GDM1 (cell line): ENCODE measurements around the gene ANKRD53.

ENCODE experiments used
- DNase-seq: peaks from one replicate; lab custom pipeline; 2025; lab: John Stamatoyannopoulos, UW

ANKRD53 gene

GRCh38 chr2:70978341-70979179 is at the start of gene ANKRD53:
ANKRD53 (plus strand) TSS chr2:70978630; CDS start chr2:70978646, 16 bp downstream.
- DNase-seq, result no peak

DNA sequence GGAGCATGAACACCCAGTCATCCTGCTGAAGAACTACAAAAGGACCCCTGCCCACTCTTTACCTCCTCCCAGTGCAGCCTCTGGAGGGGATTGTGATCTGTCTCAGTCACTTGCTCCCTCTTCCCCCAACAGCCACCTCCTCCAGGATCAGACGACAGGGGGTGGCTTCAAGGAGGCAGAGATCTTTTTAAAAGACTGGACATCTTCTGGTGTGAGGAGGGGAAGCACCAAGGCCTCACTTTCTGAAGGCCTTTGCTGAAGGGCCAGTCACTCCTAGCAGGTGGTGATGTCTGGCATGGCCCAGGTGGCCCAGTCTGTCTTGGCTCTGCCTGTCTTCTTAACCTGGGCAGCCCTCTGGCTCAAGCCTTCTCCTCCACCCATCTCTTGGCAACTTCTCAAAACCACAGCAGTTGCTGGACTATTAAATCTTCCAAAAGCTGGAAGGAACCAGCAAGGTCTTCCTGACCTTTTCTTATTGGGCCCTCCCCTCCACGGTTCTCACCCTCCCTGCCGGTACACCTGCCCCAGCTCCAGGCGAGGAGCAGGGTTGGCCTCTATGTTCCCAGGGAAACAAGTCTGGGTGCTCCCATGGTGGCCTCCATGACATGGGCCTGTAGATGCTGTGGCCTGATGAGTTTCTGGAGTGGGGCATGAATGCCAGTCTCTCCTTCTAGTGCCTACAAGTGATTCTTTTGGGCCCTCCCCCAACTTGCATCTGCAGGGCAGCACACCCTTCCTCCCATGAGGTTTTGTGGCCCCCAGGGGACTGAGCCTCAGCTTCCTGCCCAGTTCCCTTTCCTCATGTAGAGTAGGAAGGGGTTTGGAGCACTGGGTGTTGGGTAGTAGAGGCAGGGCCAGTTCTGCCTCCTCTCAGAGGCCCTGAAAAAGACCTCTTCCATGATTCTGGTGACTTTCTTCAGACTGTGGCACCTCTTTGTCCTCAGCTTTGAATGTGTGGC is 47.8 kb upstream of the ANKRD53 start:
- no peak for DNase-seq

- no peak for DNase-seq
Observed at GRCh38 chr2:70931376-70932000, 46.9 kb upstream of the ANKRD53 start.

GRCh38 chr2:70932631-70933230 is 45.7 kb upstream of the ANKRD53 start:
- DNase-seq, result no peak

DNA sequence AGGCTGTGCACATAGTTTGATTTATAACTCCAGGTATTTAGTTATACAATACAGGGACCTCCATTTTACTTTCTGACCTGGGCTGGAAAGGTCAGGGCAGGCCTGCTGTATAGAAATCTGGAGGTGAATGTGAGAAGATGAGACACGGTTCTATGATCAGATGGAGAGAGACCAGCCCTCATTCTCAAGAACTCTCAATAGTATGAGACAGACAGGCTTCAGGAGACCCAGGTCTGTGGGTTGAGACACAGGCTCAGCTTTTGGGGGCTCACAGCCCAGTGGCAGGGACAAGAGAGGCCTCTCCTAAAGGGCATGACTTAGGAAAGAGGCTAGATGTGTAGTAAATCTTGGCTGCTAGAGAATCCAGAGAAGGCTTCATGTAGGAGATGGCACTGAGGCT is 43.4 kb upstream of the ANKRD53 start:
- no peak for DNase-seq

DNA sequence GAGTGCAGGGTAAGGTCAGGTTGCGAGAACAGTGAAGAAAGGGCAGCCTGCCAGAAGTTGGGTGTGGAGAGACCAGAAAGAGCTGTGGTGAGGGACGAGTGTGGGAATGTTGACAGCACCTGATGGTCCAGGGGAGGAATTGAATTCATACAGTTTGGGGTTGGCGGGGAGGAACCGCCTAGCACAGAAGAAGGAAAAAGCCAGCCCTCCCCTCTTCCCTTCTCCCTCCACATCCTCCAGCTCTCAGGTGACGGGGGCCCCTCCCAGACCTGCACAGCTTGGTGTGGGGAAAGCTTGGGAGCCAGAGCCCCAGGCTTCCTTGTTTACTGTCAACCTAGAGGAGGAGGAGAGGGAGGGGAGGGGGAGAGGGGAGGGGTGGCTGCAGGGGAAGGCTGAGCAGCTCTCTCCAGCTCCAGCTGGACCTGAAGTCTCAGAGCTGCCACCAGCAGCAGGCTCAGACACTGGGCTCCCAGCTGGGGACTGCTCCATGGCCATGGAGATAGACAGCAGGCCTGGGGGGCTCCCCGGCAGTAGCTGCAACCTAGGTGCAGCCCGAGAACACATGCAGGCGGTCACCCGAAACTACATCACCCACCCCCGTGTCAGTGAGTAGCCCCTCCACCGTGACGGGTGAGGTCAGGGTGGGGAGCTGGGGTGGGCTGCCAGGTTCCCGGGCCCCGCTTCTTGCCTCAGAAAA is 42.8 kb upstream of the ANKRD53 start, which contains the start of gene ATP6V1B1:
ATP6V1B1 (plus strand) TSS at position 433 of the 697 bp plus-strand sequence; CDS start at position 488, 55 bp downstream.
- DNase-seq, result no peak

DNA sequence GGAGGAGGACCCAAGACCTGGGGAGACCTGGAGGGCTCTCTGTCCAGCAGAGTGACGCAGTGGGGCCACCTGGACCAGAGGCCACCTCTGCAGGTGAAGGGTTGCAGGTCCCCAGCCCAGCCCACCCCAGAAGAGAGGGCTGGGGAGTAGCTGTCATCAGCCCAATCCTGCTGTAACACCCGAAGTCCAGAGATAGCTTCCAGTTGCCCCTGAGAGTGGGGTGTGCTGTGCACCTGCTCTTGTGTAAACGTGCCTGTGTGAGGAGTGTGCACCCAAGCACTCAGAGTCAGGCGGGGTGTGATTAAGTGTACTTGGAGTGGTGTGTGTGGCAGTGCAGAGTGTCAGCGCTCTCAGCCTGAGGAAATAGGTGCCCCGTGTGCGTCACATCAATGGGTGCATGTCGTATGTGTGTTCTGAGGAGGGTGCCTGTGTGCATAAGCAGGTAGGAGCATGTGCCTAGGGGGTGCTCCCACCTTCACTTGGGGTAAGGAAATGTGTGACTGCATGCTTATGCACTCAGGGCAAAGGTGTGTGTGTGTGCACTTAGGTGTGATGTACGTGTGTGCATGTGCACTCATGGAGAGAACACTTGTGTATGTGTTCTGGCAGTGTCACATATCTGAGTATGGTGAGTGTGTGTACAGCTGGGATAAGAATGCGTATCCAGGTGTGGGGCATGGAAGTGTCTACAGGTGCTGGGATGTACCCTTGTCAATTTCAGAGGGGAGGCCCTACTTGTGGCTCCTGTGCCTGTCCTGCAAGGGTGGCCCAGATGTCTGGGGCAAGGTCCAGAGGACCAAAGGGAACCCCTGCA is 42.1 kb upstream of the ANKRD53 start:
- DNase-seq, result no peak

- no peak for DNase-seq
Observed at GRCh38 chr2:70936979-70937811, 41.2 kb upstream of the ANKRD53 start.

GRCh38 chr2:70937866-70938585 is 40.4 kb upstream of the ANKRD53 start:
- no peak for DNase-seq

GRCh38 chr2:70938586-70938950 is 39.9 kb upstream of the ANKRD53 start:
- no peak for DNase-seq

GRCh38 chr2:70939001-70939838 is 39.2 kb upstream of the ANKRD53 start:
- no peak for DNase-seq

DNA sequence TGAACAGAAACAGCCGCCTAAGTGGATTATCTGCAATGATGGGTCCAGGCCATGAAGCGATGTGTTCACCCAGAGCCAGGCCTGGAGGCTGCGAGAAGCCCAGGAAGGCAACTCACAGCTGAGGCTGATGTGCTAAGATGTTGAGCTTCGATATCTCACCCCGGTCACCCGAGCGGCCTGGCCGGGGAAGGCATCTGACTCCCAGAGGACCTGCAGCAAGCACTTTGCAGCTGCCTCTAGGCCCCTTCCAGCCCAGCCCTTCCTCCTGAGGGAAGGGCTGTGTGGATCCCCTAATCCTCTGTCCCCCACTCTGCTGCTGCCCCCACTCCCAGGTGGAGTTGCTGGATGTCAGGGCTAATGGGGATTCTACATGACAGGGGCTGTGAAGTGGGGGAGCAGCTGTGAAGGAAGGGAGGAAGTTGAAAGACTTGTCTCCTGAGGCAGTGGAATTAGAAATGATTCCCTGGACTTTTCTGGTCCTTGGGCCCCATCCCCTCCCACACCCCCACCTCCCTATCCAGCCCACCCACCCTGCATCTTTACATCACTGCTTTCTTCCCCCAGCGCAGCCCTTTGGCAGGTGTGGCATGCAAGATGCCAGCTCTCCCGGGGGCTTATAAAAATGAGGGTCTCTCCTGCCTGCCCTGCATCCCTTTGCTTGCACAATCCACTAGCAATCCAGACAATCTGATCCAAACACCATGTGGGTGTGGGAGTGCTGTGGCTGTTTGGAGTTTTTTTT is 38.4 kb upstream of the ANKRD53 start:
- no peak for DNase-seq

DNA sequence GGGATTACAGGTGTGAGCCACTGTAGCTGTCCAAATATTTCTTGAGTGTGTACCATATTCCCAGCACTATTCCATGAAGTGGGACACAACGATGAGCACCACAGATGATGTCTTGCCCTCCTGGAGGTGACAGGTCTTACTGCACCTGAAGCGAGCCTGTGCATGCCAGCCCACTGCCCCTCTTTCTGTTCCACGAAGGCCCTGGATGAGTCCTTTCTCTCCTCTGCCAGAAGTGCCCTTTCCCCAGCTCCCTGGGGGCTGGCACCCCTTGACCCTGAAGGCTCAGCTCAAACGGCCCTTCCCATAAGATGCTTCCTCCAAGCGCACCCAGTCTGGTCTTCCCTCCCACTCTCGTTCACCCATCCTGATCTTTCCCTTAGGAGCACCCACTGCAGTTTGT is 37.2 kb upstream of the ANKRD53 start:
- DNase-seq, result no peak

DNA sequence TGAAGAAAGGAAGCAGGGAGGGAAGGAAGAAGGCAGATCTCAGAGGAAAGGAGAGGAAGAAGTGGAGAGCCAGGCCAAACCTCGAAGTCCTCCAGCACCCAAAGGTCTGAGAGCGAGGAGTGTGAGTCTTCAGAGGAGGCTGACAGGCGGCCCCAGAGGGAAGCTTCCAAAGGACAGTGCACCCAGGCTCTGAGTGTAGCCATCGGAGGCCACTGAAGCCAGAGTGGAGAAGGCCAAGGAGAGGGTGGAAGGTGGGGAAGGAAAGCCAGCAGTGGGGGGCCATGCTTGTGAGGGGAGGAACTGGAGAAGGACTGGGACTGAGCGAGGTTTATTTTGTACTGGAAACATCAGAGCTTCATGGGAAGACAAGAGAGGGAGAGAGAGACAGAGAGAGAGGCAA is 36.7 kb upstream of the ANKRD53 start:
- DNase-seq, result no peak

DNA sequence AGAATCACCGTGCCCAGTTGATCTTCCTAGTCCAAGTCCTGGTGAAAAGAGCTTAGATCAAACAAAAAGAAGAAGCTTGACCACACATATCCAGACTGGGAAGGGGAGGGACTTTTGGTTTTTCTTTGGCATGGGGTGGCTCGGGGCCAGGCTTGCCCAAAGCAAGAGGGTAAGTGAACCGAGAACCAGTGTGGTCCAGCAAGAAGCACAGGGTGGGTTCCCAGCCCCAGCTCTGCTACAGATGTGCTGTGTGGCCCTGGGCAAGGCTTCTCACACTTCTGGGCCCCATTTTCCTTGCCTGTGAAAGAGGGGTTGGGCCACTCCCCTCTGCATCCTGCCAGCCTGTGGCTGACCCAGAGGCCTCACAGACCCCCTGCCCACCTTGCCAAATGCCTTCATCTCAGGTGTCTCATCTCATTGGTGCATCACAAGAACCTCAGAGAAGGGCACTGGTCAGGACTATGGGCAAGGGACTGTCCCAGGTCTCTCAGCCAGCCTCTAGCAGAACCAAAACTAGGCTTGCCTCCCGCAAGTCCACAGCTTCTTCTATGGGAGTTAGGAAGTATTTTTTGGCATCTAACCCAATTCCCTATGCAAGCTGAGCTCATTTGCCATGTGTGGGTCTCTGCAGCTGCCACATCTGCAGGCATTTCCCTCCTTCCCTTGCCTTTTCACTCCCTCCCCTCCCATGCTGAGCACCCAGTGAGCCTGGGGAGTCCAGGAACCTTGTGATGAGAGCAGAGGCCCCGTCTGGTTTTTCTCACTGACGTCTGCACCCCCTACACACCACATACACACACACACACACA is 35.8 kb upstream of the ANKRD53 start:
- no peak for DNase-seq

DNA sequence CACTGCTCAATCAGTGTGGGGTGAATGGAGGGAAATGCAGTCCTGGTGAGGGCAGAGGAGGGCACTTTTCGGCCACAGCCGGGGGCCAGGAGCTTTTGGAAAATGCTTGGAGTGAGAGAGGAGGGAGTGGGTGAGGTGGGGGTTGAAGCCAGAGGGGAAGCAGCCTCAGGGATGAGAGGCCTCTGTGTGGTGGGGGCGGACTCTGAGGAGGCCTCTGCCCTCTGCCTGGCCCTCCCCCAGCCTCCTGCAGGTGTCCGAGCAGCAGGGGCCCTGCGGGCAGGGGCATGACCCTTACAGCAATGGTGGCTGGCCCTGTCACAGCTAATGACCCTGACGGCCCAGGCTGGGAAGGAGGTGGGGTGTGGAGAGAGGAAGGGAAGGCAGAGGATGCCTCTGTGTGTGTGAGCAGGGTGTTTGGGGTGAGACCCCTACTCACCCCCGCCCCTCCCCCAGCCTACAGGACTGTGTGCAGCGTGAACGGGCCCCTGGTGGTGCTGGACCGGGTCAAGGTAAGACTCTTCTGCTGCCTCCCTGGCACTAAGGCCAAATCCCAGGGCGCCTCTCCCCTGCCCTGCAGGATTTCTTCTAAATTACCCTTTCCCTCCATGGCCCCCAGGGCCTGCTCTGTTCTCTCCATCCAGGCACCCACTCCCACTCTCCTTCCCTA is 35.1 kb upstream of the ANKRD53 start:
- DNase-seq, result no peak
